Inflammatory macrophage treated with lipopolysaccharide for 1 hour (primary cell): ENCODE data around the gene SH2B3.
"Not testable (repeated sequence)": the region's sequence is repeated elsewhere in the genome, so short reads cannot be mapped to it uniquely, and the experiment has no call there.

ENCODE experiments used
- DNase-seq, 2 donors: peaks; one replicate each; pipeline ENCODE4 v3.0.0-alpha.2; 2020 to 2022

The SH2B3 gene

DNA sequence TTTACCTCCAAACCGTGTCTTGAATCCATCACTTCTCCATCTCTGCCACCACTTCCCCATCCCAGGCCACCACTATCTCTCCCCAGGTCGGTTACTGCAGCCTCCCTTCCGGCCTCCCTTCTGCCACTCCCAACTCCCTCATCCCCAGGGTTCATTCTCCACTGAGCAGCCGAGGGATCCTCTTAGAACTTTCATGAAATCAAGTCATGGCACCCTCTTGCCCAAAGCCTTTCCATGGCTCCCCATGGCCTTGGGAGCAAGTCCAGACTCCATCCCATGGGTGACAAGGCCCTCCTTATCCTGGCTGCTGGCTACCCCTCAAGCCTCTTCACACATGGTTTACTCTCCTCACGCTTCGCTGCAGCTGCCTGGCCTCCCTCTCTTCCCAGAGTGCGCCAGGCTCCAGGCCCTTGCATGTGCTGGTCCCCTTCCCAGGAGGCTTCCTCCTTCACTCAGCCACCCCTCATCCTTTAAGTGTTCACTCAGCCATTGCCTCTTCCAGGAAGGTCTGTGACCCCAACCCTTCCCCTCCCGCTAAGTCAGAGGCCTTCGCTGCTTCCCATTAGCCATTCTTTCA lies 17.9 kb upstream of the SH2B3 start:
- DNase-seq: no peak

DNA sequence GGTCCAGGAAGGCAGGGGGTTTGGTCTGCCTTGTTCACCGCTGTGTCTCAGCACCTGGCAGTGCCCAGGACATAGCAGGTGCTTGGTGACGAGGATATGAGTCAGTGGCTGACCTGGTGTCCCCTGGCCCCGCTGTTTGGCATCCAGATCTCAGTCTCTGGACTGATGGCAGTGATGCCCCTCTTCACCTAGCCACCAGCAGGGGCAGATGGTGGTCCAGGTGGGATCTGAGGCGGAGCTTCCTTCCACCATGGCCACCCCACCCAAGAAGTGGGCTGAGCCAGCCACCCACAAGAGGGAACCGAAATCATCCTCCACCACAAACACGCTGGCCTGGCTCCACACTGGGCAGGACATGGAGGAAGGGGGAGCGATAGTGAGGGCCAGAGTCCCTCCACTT lies 16.1 kb upstream of the SH2B3 start:
- DNase-seq: no peak

DNA sequence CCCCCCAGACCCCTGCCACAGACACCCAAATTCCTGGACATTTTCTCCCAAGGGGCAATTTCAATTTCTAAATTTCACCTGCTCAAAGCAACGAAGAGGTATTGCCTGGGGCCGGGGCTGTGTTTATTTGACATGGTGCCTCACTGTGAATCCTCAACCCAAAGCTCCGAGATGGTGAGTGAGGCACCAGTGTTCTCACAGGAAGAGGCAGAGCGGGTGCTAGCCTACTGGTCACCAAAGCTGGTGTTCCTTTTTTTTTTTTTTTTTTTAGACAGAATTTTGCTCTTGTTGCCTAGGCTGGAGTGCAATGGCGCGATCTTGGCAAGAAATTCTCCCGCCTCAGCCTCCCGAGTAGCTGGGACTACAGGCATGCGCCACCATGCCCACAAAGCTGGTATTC lies 14.8 kb upstream of the SH2B3 start:
- no peak for DNase-seq

DNA sequence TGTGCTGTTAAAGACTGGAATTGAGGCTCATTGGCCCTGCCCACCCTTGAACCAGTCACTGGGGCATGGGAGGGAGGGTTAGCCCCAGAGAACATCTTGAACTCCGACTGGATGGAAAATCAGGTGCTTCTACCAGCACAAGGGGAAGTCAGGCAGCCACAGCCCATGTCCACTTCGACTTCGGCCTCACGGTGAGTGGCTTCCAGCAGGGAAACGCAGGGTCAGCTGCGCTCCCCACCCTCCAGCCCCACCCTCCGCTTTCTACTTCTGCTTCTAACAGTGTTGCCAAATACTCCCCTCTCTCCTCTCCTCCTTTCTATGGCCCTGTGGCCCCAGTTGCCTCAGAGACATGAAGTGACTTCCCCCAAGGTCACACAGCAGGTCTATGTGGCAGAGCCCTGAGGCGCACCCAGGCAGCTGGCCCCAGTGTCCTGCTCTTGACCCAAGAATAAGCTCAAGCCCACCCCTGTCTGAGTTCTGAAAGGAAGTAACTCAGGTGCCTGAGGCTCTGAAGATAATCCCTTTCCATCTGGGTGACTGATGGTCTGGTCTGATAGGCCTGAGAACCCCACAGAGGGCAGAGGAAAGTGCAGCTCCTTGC lies 11.9 kb upstream of the SH2B3 start:
- peak; percentile 78 to 83 for DNase-seq

DNA sequence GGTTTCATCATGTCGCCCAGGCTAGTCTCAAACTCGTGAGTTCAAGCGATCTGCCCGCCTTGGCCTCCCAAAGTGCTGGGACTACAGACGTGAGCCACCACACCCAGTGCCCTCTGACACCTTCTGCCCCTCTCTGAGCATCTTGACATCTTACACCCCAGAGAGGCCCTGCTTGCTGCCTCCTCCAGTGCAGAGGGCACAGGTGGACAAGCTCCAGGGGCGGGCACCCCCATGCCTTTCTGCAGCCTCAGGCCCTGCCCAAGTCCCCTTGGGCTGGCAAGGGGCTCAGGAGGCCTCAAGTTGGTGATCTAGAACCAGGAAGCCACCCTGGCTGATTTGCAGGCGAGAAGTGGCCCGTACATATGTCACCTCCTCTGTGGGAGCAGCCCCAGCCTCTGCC lies 11.2 kb upstream of the SH2B3 start:
- no peak for DNase-seq

DNA sequence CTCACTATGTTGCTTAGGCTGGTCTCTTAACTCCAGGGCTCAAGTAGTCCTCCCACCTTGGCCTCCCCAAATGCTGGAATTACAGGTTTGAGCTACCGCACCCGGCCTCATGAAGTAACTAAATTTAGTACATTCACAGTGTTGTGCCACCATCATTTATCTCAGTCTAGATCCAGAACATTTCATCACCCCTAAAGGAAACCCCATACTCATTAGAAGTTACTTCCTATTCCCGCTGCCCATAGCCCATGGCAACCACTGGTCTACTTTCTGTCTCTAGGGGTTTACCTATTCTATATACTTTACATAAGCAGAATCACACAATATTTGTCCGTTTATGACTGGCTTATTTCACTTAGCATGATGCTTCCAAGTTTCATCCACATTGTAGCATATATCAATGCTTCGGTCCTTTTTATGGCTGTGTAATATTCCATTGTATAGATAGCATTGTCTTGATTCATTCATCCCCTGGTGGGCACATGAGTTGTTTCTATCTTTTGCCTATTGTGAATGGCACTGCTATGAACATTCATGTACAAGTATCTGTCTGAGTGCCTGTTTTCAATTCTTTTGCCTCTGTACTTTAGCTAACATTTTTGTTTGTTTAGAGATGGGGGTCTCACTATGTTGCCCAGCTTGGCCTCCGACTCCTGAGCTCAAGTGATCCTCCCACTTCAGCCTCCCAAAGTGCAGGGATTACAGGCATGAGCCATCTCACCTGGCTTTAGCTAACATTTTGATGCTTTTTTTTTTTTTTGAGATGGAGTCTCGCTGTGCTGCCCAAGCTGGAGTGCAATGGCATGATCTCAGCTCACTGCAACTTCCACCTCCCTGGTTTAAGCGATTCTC lies 10.2 kb upstream of the SH2B3 start:
- no peak for DNase-seq

DNA sequence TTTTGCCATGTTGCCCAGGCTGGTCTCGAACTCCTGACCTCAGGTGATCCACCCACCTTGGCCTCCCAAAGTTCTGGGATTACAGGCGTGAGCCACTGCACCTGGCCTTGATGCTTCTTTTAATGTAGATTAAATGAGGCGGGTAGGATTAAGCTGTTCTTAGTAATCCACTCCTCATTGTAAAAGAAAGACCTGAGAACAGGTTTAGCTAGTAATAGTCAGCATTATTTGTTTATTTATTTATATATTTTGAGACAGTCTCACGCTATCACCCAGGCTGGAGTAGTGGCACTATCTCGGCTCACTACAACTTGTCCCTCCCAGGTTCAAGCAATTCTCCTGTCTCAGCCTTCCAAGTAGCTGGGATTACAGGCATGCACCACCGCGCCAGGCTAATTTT lies 9.5 kb upstream of the SH2B3 start:
- DNase-seq: not testable (repeated sequence)

DNA sequence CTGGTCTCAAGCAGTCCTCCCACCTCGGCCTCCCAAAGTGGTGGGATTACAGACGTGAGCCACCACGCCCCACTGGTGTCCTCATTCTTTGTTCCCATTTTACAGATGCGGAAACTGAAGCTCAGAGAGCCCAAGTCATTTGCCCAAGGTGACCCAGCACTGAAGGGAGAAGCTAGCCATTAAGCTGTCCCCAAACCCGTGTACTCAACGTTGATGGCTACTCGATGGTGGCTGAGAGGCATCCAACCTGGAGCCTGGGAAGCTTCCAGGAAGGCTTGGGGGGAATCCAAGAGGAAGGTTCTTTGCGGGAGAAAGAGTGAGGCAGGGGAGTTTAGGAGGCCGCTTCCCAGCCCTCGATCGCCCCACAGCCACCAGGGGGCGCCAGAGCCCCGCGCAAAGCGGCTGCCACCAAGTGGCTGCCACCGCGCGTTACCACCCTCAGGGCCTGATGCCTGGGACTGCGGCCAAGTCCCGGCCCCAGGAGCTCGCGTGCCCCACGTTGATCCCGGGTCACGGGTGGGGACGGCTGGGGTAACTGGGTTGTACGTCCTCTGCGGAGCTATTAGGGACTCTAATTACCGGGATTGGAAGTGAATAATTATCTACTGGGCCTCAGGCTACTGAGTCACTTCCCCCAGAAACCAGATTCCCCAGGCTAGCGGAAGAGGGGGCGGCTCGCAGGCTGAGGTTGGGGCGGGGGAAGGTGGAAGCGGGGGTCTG lies 8.8 kb upstream of the SH2B3 start:
- peak; percentile 89 to 91 for DNase-seq

DNA sequence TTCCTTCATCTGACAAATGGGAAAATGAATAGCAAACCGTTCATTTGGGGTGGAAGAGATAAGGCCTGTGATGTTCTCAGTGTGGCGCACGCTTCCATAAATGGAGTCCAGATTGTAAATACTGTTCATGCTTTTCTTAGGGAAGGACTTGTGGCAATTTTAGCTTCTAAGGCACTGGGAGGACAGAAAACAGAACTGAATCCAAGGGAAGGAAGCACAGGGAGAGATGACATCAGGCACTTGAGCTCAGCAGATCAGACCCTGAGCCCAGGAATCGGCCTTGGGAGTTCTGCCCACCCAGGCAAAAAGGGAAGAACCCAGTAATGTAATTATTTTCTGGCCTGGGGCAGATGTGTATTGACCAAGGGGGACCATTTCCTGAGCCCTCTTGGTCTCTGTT lies 7.2 kb upstream of the SH2B3 start:
- peak; percentile 89 to 96 for DNase-seq

DNA sequence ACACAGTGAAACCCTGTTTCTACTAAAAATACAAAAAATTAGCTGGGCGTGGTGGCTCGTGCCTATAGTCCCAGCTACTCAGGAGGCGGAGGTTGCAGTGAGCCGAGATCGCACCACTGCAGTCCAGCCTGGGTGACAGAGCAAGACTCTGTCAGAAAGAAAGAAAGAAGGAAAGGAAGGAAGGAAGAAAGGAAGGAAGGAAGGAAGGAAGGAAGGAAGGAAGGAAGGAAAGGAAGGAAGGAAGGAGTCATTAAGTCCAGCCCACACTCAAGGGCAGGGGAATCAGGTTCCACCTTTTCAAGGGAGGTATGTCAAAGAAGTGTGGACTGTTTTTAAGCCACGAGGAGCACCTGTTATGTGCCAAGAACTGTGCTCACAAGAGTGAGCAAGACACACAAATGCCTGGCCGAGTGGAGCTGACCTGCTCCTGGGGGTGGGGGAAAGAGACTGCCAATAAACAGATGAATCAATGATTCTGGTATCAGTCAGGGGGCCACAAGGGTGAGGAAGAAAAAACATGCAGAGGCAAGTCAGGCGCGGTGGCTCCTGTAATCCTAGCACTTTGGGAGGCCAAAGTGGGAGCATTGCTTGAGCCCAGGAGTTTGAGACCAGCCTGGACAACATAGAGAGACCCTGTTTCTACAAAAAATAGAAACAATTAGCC lies 5.8 kb upstream of the SH2B3 start:
- DNase-seq: not testable (repeated sequence)

DNA sequence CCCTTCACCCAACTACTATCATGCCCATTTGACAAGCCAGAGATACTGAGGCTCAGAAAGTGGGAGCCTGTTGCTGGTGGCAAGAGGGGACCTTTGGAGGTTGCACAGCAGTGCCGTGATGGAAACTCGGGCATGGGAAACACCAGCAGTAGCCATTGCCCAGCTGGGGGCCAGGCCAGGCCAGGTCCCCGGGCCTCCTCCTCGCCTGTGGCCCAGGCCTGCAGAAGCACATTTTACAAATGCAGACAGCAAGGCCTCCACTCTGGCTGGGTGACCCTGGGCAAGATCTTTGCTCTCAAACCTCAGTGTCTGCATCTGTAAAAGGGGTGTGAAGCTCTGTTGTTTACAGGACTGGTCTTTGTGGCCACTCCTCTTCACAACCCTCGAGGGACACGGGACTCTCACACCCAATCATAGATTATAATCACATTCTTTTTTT lies 4.5 kb upstream of the SH2B3 start:
- DNase-seq: no peak

DNA sequence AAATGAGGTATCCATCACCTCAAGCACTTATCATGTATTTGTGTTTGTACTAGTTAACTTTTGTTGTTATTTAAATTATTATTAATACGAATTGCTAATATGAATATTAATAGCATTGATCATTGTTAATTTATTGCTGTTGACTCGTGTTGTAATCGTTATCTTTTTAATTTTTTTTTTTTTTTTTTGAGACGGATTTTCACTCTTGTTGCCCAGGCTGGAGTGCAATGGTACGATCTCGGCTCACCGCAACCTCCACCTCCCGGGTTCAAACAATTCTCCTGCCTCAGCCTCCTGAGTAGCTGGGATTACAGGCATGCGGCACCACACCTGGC lies 3.3 kb upstream of the SH2B3 start:
- DNase-seq: not testable (repeated sequence)

DNA sequence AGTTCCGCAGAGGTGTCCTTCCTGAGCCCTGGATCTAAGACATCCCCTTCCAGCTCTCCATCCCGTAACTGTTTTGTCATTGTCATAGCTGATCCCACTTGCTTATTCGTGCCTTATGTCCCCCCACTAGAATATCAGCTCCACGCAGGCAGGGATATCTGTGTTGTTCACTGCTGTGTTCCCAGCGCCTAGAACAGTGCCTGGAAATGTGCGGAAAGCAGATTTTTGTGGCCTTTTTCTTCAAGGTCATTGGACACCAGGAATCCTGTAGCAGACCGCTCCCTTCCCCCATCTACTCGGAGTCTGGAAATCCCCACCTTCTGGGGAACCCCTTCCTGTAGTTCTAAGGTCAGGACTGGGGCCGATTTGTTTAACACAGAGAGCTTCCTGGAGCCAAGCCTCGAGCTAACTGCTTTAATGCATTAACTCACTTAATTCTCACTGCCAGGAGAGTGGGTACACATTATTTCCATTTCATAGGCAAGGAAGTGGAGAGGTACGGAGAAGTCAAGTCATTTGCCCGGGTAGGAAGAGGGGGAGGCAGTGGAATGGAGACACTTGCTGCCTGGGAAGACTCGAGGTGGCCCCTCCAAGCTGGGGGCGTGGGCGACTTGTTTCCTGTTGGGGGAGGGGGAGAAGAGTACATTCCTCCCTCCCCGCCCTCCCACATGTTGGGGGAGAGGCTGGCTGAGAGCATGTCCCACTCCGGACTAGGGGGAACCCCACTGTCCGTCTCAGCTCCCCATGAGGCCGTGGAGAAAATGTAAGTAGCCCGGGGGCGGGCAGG lies 1.2 kb upstream of the SH2B3 start:
- peak; percentile 70 to 84 for DNase-seq

DNA sequence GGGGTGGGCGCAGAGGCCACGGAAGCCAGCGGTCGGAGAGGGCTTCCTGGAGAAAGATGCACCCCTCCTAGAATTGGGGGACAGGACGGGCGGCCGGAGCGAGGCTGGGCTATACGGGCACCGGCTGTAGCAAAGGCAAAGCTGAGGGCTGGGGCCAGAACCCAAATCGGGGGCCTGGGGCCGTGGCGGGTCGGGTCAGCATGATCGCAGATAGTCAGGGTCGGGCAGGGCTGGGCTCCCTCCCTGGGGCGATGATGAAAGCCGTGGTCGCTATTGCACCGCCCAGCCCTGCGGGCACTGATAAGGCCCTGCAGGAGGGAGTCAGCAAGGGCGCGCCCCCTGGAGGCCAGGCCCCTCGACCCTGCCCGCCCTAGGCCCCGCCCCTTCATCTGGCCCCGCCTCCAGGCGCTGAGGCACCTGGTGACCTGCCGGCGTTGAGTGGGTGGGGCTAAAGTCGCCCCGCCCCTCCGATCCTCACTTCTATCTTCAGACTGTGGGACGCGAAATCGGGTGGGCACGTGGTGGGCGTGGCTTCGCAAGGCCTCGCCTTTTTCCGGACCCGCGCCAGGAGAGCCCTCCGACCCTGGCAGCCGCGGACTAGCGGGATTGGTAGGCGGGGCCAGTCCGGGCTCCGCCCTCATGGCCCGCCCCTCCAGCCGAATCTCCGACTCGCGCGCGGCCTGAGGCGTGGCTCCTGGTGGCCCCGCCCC lies 419 bp upstream of the SH2B3 start:
- peak; percentile 95 to 98 for DNase-seq

DNA sequence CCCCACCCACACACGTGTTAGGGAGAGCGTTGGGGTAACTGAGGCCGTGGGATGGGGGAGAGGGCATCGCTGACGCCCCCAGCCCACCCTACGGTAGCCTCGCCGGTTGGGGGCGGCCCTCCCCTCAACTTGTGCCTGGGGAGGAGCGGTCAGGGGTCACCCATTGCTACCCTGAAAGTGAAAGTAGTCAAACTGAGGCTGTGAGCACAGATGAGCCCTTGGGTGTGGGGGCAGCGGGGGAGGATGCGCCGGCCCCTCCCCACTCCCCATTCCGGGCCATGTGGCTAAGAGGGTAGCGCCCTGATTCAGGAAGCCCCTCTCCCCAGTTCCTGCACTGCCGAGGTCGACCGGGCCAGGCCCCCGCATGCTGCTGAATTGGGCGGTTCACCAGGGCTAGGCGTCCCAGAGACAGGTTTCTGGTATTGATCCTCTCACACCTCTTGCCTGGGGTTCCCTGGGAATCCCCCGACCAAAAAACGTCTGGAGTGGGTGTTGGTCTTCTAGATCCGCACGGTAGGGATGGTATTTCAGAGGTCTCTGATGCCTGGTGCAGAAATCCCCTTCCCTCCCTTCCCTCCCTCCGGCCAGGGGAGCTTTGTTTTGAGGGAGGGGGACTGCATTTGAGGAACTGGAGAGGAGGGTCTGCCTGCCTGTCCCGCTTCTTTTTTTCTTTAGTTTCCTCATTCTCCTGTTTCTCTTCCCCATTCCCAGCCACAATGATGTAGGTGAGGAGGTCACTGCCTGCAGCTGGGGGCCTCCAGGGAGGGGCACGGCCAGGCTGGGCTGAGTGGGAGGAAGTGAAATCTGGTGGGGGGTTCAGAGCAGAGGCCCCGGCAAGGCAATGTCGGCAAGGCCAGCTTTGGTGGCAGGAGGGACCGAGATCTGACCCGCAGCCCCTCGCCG lies 1.0 kb downstream of the SH2B3 start:
- DNase-seq: peak; percentile 56 to 76

DNA sequence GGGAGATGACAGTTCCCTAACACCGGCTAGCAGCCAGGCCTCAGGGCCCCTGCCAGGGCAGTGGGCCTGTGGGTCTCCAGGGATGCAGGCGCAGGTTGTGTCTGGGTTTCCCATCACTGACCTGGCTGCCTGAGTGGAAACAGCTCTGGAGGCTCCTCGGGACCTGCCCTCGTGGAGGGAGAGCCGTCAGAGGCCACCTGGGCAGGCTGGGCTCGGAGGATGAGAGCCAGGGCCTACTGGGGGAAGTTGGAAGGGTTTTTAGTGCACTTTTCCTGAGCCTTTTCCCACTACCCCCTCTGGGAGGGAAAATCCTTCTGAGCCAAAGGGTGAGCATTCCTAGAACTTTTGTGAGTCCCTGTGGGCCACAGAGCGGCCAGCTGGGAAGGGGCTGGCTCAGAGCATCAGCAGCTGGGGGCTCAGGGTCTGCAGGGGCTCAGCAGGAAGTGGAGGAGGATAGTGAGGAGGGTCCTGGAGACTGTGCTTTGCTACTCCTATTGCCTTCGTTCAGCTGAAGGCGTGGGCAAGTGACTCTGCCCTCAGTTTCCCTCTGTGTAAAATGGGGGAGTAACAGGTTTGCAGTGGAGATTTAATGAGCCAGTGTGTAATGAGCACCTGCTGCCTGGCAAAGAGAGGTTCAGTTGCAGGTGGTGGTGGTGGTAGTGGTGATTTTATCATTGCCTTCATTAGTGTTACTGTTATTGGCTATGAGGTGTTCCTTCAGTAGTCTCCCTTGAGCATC lies 1.8 kb downstream of the SH2B3 start:
- no peak for DNase-seq

DNA sequence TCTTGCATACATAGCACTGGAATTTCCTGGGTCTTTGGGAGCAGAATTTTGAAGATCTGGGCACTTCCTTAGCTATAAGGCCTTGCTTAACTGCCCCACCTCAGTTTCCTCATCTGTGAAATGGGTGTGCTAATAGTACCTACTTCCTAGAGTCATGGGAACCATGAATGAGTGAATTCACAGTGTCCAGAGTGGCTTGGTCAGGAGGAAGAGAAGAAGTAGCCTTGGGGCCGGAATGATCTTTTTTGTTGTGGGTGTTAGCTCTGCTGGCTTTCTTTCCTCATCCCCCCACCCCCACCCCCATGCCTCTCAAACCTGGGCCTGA lies 2.4 kb downstream of the SH2B3 start:
- DNase-seq: peak; percentile 91 to 93

DNA sequence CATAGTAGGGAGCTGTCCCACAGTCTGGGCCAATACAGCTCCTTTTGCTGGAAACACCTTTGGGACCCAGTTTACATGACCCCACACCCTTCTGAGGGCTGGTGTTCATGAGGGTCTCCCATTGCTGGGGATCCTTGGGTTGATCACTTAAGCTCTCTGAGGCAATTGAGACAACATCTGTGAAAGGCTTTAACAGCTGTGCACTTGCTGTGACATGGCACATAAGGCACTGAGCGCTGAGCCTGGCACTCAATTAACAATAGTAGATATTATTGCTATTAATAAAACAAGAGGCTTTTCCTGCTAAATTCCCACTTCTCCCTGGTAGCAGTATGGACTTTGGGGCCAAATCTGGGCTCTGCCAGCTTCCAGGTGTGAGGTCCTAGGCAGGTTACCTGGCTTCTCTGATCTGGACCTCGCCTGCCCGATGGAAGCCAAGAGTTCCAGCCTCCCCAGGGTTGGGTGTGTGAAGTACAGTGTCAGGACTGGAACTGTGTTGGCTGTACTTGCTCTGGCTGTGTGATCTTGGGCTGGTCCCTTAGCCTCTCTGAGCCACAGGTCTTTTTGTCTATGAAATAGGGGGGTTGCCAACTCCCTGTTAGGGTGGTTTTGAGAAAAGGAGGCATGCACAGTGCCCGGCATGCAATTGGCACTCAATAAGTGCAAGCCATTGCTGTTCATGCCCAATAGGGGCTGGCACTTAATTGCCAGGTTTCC lies 3.1 kb downstream of the SH2B3 start:
- DNase-seq: no peak

DNA sequence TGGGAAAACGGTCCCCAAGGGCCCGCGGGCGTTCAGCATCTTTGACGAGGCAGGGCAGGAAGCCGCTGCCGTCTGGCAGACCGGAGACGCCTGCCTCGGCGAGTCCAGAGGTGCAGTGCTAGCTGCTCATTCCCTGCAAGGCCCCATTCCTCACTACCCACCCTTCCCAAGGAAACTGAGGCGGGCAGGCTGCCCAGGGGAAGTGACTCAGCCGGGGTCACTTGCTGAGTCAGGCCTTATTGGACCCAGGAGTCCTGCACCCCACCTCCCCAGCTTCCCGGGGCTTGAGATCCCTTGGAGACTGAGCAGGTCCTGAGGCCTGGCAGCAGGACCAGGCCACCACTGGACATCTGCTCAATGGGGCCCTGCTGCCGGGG lies 3.7 kb downstream of the SH2B3 start:
- DNase-seq: no peak
